NT2/D1 (cell line): ENCODE measurements around the gene CXorf65.

ENCODE experiments used
- SUZ12 ChIP-seq: IDR thresholded peaks from 2 replicates; pipeline ENCODE4 v1.6.1; 2011; ENCODE audit not compliant: insufficient read length, insufficient read depth; ENCODE audit errors: extremely low read depth
- YY1 ChIP-seq: IDR thresholded peaks from 2 replicates; pipeline ENCODE4 v1.6.1; 2011; ENCODE audit not compliant: insufficient read length, insufficient read depth

DNA sequence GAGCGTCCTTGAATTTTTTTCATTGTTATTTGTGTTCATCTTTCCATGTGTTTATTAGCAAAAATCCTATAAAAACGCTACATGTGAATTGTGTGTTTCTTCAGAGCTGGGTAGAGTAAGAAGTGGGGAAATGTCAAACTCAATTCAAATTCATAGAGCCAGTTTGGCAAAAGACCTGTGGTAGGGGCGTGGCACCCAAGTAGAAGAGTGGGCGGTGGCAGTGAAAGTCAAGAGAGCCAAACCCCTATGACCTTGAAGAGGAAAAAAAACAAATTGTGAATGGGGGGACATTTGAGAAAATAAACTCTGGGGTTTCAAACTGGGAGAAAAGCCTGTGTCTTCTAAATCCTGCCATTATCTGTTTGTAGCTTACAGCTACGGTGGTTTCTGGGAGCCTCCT lies 15.3 kb downstream of the CXorf65 start:
- TF ChIP-seq YY1 (no peak), SUZ12 (no peak)
